Upper lobe of left lung (tissue), 6 donors: ENCODE results near the gene TBR1. TPM values are rescaled to one million over a fixed set of nuclear protein-coding genes. Genes with fewer than 3 reads are reported as not detected.

Experiments
- ATAC-seq, 2 donors: fragments of 200-7000 bp; cut with Tn5 transposase; one replicate each; pipeline ENCODE4 v1.9.1; 2022; ENCODE audit warnings: mild to moderate bottlenecking in 2 of 2, moderate library complexity in 2 of 2; ENCODE audit not compliant: low FRiP score in 2 of 2
- DNase-seq, 2 donors: peaks; one replicate each; pipeline ENCODE4 v3.0.0-alpha.2; 2019 to 2020
- H3K27ac ChIP-seq, 4 donors: fragments of 200-600 bp; sonication (generic); one replicate each; pipeline ENCODE4 v1.5.1; 2016 to 2019
- H3K27me3 ChIP-seq, 4 donors: fragments of 200-600 bp; sonication (generic); one replicate each; pipeline ENCODE4 v1.5.1; 2017 to 2019
- H3K36me3 ChIP-seq, 4 donors: fragments of 200-600 bp; sonication (generic); one replicate each; pipeline ENCODE4 v1.5.1; 2016 to 2019
- H3K4me1 ChIP-seq, 4 donors: fragments of 200-600 bp; sonication (generic); one replicate each; pipeline ENCODE4 v1.5.1; 2018 to 2019
- H3K4me3 ChIP-seq, 4 donors: fragments of 200-600 bp; sonication (generic); one replicate each; pipeline ENCODE4 v1.5.1; 2017 to 2019; ENCODE audit warnings: mild to moderate bottlenecking in 2 of 4, moderate library complexity in 1 of 4
- H3K9me3 ChIP-seq, 4 donors: fragments of 200-600 bp; sonication (generic); one replicate each; pipeline ENCODE4 v1.5.1; 2018 to 2019
- CTCF ChIP-seq, 6 experiments: fragments of 450-650 bp in 4 of 6; fragments of 200-600 bp in 2 of 6; sonication (generic) in 2 of 6; IDR thresholded peaks; one replicate each; pipeline ENCODE4 v1.5.1; 2016 to 2019; ENCODE audit warnings: antibody characterized with exemption in 6 of 6
- EP300 ChIP-seq, 4 donors: sonication (generic); formaldehyde crosslinking; IDR thresholded peaks; one replicate each; pipeline ENCODE4 v1.5.1; 2017; ENCODE audit warnings: antibody characterized with exemption in 4 of 4, control low read depth in 2 of 4
- POLR2A ChIP-seq, 4 donors: fragments of 450-650 bp; IDR thresholded peaks; one replicate each; pipeline ENCODE4 v1.5.1; 2016 to 2017; ENCODE audit warnings: antibody characterized with exemption in 4 of 4, mild to moderate bottlenecking in 2 of 4
- POLR2AphosphoS5 ChIP-seq, 2 donors: sonication (generic); formaldehyde crosslinking; IDR thresholded peaks; one replicate each; pipeline ENCODE4 v1.5.1; 2017; ENCODE audit warnings: antibody characterized with exemption in 2 of 2
- WGBS, 2 donors: methylation state at CpG; one replicate each; pipeline ENCODE4 v1.1.5; 2017 to 2018; 5-methylcytosine and 5-hydroxymethylcytosine counted together
- total RNA-seq, 6 donors: library from RNA; depleted of rRNA in 4 of 6; stranded (reverse); fragments of >200 nt in 4 of 6; gene quantifications; one replicate each; pipeline versions ENCODE4 v1.1.0 to v1.2.1, GENCODE V29; 2016 to 2021
- donor health status: DM: no; HTN: no; CAD: no; lungs with moderate emphysema.
- donor health status: DM: no; HTN: yes; CAD: no; lungs with severe emphysema.

The TBR1 gene
- total RNA-seq, 6 donors from 2014 or later: not detected

- no peak for TF ChIP-seq POLR2A (IDR thresholded peaks at IDR 0.05)
- no peak for TF ChIP-seq CTCF (IDR thresholded peaks at IDR 0.05)
- TF ChIP-seq POLR2AphosphoS5 (IDR thresholded peaks at IDR 0.05): no peak
- TF ChIP-seq EP300 (IDR thresholded peaks at IDR 0.05): no peak
- no peak overlapping the region for H3K27ac ChIP-seq
- H3K4me1 ChIP-seq: peaks cover 46 to 62% (median 47%) of the 10 kb centered on the region in 4 donors
- H3K9me3 ChIP-seq: no peaks in the 10 kb centered on the region
- DNase-seq: peak in 1 of 2 donors; percentile 84
- ATAC-seq: no peak
- WGBS, 2 donors: 6% methylated on average over 32 of the region's 49 CpGs
- H3K36me3 ChIP-seq: no peaks in the 10 kb centered on the region
- no peak overlapping the region for H3K4me3 ChIP-seq
- peaks cover 0 to 69% (median 42%) of the 10 kb centered on the region in 4 donors for H3K27me3 ChIP-seq
Measured at GRCh38 chr2:161418715-161419637, 2.9 kb downstream of the TBR1 start.

- Histone ChIP-seq H3K4me3 (no peak overlapping the region), H3K9me3 (no peaks in the 10 kb centered on the region), H3K36me3 (no peaks in the 10 kb centered on the region), H3K27ac (no peak overlapping the region), H3K4me1 (peaks cover 40 to 61% (median 43%) of the 10 kb centered on the region in 4 donors), H3K27me3 (peaks cover 0 to 73% (median 42%) of the 10 kb centered on the region in 4 donors)
- ATAC-seq (no peak), DNase-seq (no peak)
- WGBS, 2 donors: 49 to 53% methylated on average over 3 of the region's 3 CpGs
- TF ChIP-seq CTCF (IDR thresholded peaks at IDR 0.05): no peak
- TF ChIP-seq POLR2AphosphoS5 (IDR thresholded peaks at IDR 0.05): no peak
- no peak for TF ChIP-seq POLR2A (IDR thresholded peaks at IDR 0.05)
- TF ChIP-seq EP300 (IDR thresholded peaks at IDR 0.05): no peak
Measured at GRCh38 chr2:161419638-161420190, 3.6 kb downstream of the TBR1 start.

- Histone ChIP-seq H3K4me3 (no peak overlapping the region), H3K9me3 (no peaks in the 10 kb centered on the region), H3K36me3 (no peaks in the 10 kb centered on the region), H3K4me1 (peaks cover 32 to 52% (median 34%) of the 10 kb centered on the region in 4 donors), H3K27ac (no peak overlapping the region), H3K27me3 (peaks cover 0 to 77% (median 42%) of the 10 kb centered on the region in 4 donors)
- DNase-seq (peak in 1 of 2 donors; percentile 12), ATAC-seq (no peak)
- WGBS, 2 donors: 31 to 36% methylated on average over 7 to 11 of the region's 11 CpGs
- TF ChIP-seq POLR2AphosphoS5 (IDR thresholded peaks at IDR 0.05) (no peak), EP300 (IDR thresholded peaks at IDR 0.05) (no peak), CTCF (IDR thresholded peaks at IDR 0.05) (no peak), POLR2A (IDR thresholded peaks at IDR 0.05) (no peak)
Measured at GRCh38 chr2:161420406-161421074, 4.4 kb downstream of the TBR1 start.

- ATAC-seq: no peak
- Histone ChIP-seq H3K9me3 (no peaks in the 10 kb centered on the region), H3K4me1 (peaks cover 20 to 42% (median 28%) of the 10 kb centered on the region in 4 donors), H3K27me3 (peaks cover 0 to 80% (median 40%) of the 10 kb centered on the region in 4 donors), H3K4me3 (no peak overlapping the region), H3K27ac (no peak overlapping the region), H3K36me3 (no peaks in the 10 kb centered on the region)
- no peak for DNase-seq
- WGBS, 2 donors: 21 to 27% methylated on average over 2 of the region's 2 CpGs
- no peak for TF ChIP-seq CTCF (IDR thresholded peaks at IDR 0.05)
- TF ChIP-seq POLR2AphosphoS5 (IDR thresholded peaks at IDR 0.05): no peak
- no peak for TF ChIP-seq POLR2A (IDR thresholded peaks at IDR 0.05)
- no peak for TF ChIP-seq EP300 (IDR thresholded peaks at IDR 0.05)
Measured at GRCh38 chr2:161421686-161422085, 5.6 kb downstream of the TBR1 start.
